ENCODE data around the gene R3HDM1.

Gene R3HDM1

GRCh38 chr2:135546436-135546835, 15.2 kb downstream of the R3HDM1 start:
- in situ Hi-C loops (cut with HindIII; ENCODE audit: low sequenced_read_pairs) = no loop called here
- H3K4me3 ChIP-seq (ENCODE audit: low read depth, low read length) = no peak overlapping the region
- TF ChIP-seq CTCF (IDR thresholded peaks at IDR 0.05; ENCODE audit: low read depth, low read length, missing control alignments) = no peak
- no peak for DNase-seq (ENCODE audit: low read depth)

- no peak for TF ChIP-seq CTCF (IDR thresholded peaks at IDR 0.05; ENCODE audit: low read depth, low read length, missing control alignments)
- in situ Hi-C loops (cut with HindIII; ENCODE audit: low sequenced_read_pairs) = no loop called here
- H3K4me3 ChIP-seq (ENCODE audit: low read depth, low read length) = no peak overlapping the region
Observed at GRCh38 chr2:135547311-135547710, 16.0 kb downstream of the R3HDM1 start.

GRCh38 chr2:135551356-135551755, 20.1 kb downstream of the R3HDM1 start:
- in situ Hi-C loops (cut with HindIII; ENCODE audit: low sequenced_read_pairs) = no loop called here
- no peak overlapping the region for H3K4me3 ChIP-seq (ENCODE audit: low read depth, low read length)
- DNase-seq (ENCODE audit: low read depth) = no peak
- no peak for TF ChIP-seq CTCF (IDR thresholded peaks at IDR 0.05; ENCODE audit: low read depth, low read length, missing control alignments)

More at GRCh38 chr2:135547311-135547710, 16.0 kb downstream of the R3HDM1 start:
- DNase-seq (ENCODE audit: low read depth) = no peak

GRCh38 chr2:135552887-135553286, 21.6 kb downstream of the R3HDM1 start:
- TF ChIP-seq CTCF (IDR thresholded peaks at IDR 0.05; ENCODE audit: low read depth, low read length, missing control alignments) = no peak
- no peak overlapping the region for H3K4me3 ChIP-seq (ENCODE audit: low read depth, low read length)
- no peak for DNase-seq (ENCODE audit: low read depth)
- in situ Hi-C loops (cut with HindIII; ENCODE audit: low sequenced_read_pairs) = no loop called here

- TF ChIP-seq CTCF (IDR thresholded peaks at IDR 0.05; ENCODE audit: low read depth, low read length, missing control alignments) = no peak
- in situ Hi-C loops (cut with HindIII; ENCODE audit: low sequenced_read_pairs) = no loop called here
- DNase-seq (ENCODE audit: low read depth) = no peak
- no peak overlapping the region for H3K4me3 ChIP-seq (ENCODE audit: low read depth, low read length)
Observed at GRCh38 chr2:135555311-135555710, 24.0 kb downstream of the R3HDM1 start.

- in situ Hi-C loops (cut with HindIII; ENCODE audit: low sequenced_read_pairs) = no loop called here
Observed at GRCh38 chr2:135557530-135557929, 26.2 kb downstream of the R3HDM1 start.

More at GRCh38 chr2:135557530-135557929, 26.2 kb downstream of the R3HDM1 start:
- TF ChIP-seq CTCF (IDR thresholded peaks at IDR 0.05; ENCODE audit: low read depth, low read length, missing control alignments) = no peak
- no peak overlapping the region for H3K4me3 ChIP-seq (ENCODE audit: low read depth, low read length)
- no peak for DNase-seq (ENCODE audit: low read depth)

Measured in astrocyte of the cerebellum (primary cell).